GM18951 (cell line): ENCODE measurements around the gene TSPAN18.
"Not testable (repeated sequence)": the region's sequence is repeated elsewhere in the genome, so short reads cannot be mapped to it uniquely, and the experiment has no call there.

Experiments used
- POLR2A ChIP-seq: IDR thresholded peaks from 4 replicates; pipeline ENCODE4 v1.6.1; 2011; ENCODE audit warnings: mild to moderate bottlenecking; ENCODE audit not compliant: insufficient read length, insufficient read depth; ENCODE audit errors: extremely low read depth
- in situ Hi-C: fragments of 300-500 bp; cut with MboI; formaldehyde crosslinking; loops from one replicate; pipeline ENCODE4 v1.12.0; 2022; ENCODE audit warnings: low sequenced_read_pairs, mixed read lengths, inconsistent platforms; ENCODE audit not compliant: unreplicated experiment

TSPAN18 gene

DNA sequence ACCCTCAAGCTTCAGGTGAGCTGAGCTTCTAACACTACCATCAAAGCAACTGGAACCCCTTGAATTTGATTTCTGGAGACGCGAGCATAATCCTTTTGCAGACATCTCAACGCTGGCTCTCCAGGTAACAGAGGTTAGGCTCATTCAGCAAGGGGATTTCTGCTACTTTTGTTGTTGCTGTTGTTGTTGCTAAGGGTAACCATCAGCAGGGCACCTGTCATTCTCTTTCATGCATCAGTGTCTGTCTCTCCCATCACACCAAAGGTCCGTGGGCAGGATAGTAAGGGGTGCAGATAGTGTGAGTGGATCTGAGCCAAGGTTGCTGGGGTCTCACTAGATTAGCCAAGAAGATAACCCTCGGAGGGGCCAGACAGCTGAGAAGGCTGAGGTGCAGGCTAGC is 133.6 kb downstream of the TSPAN18 start:
- in situ Hi-C loops: no loop called here

DNA sequence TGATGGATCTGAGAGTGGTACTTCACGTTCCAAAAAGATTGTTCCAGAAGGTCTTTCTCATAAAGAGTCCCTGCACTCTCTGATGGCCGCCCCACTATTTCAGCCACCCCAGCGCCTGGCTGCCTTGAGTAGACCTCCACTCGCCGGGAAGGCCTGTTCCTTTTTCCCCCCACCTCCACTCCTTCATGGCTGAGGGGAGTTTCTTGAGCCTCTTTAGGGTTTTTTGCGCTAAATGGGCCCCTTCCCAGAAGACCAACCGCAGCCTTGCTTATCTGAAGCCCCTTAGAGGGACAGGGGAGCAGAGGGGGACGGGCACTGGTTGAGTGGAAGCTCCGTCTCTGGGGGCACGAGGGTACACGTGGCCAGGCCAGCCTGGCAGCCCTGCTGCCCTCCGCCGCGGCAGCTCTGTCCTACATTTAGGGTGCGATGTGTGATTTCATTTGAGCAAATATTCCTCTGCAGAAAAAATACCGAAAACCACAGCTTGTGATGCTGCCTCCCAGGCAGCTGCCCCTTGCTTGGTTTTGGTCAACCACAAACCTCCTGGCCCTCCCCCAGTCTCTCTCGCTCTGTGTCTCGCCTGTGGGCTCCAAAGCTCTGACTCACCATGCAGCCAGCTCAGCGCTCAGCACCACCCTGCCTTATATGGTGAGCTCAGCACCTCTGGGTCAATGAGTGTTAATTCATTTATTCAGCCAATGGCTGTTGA is 135.2 kb downstream of the TSPAN18 start:
- in situ Hi-C loops: no loop called here
- no peak for TF ChIP-seq POLR2A

More for the DNA sequence above, 133.6 kb downstream of the TSPAN18 start:
- TF ChIP-seq POLR2A: no peak

DNA sequence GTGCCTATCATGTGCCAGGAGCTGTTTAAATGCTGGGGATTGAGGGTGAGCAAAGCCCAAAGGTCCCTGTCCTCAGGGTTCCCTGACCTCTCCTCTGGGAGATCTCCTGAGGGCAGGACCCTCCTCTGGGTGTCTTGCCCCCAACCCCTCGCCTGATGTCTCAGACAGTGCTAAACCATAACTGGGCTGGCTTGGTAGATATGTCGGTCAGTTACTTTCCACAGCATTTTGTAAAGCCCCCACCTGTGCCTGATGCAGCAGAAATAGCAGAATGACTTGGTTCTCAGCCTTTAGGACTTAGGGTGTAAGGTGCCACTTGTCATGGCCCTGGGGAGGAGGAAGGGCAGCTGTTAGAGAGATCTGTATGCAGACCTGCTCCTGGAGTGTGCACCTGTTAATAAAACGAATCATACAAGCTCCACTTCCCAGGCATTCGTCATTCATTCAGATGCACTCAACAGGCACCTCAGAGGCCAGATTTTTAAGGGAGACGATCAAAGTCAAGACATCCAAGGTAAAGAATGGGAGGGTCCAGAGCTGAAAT is 135.9 kb downstream of the TSPAN18 start:
- in situ Hi-C loops: no loop called here
- no peak for TF ChIP-seq POLR2A

DNA sequence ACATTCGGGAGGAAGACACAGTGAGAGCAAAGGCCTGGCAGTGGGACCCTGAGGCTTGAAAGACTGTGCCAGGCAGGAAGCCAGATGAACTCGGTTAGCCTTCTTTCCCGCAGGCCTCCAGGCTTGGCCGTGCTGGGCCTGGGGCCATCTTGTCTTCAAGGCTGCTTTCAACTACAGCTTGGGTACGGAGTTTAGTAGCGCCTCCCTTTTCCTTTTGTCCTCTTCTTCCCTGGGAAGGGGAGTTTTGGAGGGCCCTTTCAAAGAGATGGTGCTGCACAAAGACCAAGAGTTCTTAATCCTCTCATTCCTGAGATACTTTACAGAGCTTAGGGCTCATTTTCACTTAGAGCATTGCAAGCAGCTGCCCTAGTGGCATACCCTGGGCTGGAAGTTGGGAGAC is 136.5 kb downstream of the TSPAN18 start:
- no peak for TF ChIP-seq POLR2A
- in situ Hi-C loops: no loop called here

DNA sequence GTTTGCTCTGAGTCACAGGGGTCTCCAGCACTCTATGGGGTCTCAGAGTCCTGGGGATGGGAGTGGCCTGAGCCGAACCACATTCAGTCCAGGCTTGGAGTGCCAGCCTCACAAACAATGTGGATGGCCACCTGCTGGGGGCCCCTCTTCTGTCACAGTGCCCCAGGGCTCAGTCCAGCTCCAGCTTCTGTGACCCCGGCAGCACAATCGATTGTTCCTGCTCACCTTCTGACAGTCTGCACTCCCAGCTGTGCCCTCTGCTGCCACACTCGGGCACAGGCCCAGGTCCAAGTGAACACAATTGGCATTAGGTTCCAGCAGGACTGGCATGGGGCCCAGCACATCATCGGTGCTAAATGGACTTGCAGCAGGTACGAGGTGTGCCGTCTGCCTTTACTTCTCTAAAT is 139.1 kb downstream of the TSPAN18 start:
- in situ Hi-C loops: no loop called here
- no peak for TF ChIP-seq POLR2A

DNA sequence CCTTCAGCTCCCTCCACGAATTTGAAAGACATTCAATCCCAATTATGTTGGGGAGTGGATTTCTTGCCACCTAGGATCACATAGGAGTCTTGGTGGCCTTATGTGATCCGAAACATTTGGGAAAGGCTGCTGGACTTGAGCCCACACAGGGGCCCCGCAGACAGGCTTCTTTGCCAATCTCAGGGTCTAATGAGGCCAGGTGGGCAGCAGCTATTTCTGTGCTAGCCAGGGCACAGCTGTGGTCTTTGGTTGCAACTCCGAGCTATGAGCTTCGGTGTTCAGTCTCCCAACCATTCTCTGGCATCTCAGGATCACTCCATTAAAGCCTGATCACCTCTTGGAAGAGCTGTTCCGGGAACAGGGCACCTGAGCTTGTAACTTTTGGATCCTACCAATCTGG is 139.5 kb downstream of the TSPAN18 start:
- in situ Hi-C loops: no loop called here
- no peak for TF ChIP-seq POLR2A

DNA sequence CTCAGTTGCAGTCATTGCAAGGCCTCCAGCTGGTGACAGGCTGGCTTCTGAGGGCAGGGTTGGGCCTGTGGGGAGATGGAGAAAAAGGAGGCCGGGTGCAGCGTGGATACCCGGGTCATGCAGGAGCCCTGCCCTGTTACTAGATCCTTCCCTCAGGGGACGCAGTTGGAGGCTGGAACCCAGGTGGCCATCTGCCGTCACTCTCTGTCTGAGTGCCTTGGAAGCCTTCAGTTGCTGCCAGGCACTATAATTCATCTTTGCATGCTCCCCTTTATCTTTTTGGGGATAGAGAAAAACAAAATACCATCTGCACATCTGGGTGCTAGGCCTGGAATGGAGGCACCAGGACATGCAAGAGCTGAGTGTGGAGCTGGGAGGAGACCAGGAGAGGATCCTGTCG is 141.3 kb downstream of the TSPAN18 start:
- in situ Hi-C loops: no loop called here
- TF ChIP-seq POLR2A: no peak

DNA sequence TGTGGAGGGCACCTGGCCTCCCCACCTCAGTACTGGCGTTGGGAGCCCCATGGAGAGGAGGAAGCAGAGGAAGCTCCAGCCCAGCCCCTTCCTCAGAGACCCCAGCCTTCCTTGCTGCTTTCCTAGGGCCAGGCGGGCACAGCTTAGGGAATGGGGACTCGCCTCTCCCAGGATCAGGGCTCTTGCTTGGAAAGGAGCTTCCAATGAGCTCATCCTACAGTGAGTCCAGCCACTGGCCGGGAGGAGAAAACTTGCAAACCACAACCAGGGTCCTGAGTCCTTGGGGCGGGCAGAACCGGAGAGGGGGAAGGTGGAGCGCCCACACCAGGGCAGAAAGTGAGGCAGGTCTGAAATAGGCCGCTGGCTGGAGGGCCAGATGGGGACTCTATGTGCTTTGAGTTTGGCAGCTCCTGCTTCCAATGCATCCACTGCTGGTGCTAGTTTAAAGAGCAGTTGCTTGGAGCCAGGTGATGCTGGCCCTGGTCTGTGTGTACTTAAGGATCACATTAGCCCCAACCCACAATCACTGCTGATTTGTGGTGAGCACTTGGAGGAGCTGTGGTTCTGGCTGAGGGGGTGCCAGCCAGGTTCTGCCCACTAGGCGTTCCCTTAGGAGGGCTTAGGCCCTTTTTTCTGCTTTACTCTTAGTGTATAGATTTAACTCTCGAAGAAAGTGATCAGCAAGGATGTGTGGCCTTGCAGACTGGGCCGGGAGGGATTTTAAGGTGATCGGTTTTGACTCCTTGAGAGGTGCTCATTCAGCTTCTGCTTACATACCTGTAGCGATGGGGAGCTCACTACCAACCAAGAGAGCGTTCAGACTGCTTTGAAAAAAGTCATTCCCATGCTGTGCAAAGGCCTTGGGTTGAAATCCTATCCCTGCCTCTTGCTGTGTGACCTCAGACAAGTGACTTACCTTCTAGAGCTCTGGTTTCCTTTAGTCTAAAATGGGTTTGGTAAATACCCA is 142.0 kb downstream of the TSPAN18 start:
- no peak for TF ChIP-seq POLR2A
- in situ Hi-C loops: no loop called here

DNA sequence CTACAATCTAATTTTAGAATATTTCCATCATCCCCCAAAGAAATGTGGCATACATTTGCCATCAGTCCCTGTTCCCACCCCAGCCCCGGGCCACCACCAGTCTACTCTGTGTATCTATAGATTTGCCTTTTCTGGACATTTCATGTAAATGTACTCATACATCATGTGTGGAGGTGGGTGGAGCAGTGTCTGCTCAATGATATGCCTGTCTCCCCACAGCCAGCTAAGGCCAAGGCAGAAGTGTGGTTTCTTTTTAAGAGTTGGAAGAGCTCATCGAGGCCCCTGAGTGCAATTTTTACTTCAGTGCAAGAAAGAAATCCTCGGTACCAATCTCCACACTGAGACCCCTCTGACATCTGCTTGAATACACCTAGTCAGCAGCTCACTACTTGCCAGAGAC is 143.4 kb downstream of the TSPAN18 start:
- in situ Hi-C loops: no loop called here
- TF ChIP-seq POLR2A: no peak

DNA sequence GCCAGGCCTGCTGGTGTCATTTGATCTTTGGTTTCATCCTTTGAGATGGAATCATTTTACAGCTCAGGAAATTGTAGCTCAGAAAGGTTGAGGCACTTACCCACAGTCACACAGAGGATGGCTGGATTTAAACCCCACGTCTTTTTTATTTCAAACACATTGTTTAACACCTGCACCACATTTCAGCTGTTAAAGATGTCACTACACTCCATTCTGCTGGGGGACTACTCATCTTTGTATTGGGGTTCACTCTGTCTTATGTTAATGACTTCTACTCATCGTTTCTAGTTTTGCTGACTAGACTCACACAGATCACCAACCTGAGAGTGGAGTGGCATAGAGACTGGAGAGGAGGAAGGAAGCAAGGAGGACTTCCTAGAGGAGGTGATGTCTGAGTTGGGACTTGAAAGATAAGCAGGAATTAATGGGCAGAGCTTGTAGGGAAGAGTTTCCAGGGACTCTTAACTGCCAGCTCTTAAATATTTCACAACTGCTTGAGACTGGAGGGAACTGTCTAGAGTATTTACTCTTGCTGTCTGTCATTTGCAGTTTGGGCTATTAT is 143.9 kb downstream of the TSPAN18 start:
- in situ Hi-C loops: no loop called here
- no peak for TF ChIP-seq POLR2A

DNA sequence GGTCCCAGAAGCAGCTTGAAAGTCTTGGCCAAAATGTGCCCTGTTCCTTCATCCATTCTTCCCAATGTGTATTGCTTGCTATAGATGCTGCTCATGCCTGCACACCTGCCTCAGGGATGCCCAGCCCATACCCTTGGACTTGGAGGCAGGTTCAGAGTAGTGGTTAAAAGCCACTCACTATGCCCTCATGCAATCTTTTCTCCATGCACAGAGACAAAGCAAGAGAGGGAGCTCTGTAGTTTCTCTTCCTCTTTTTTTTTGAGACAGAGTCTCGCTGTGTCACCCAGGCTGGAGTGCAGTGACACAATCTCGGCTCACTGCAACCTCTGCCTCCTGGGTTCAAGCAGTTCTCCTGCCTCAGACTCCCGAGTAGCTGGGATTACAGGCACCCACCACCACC is 144.9 kb downstream of the TSPAN18 start:
- in situ Hi-C loops: not testable (repeated sequence)

DNA sequence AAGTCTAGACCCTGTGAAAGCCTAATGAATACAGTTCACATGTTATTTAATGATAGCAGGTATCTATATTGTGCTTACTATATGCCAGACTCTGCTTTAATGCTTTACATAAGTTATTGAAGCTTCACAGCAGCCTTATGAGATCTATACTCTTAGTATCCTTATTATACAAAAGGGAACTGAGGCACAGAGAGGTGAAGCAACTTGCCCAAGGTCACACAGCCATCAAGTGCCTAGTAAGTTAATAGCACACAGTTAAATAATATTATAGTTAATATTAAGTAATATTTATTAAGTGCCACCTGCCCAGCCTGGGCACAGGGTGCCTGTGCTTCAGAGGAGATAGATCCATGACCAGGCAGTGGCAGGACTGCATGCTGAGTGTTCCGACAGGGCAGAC is 145.8 kb downstream of the TSPAN18 start:
- in situ Hi-C loops: no loop called here
- no peak for TF ChIP-seq POLR2A

DNA sequence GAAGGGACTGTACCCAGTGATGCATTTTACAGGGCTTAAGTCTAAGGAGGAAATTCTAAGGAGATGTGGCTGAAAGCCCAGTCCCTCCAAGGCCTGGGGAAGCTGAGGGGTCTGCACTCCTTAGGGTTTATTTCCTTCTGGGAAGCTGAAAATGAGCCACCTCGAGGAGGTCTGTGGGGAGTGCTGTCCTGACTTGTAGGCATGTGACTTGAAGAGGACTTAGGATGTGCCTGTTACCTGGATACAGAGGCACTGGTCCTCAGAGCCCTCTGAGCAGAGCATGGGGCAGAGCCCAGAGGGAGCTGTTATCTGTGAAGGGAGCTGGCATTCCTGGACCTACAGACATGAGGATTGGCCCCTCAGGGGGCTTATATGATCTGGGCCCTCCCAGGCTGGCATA is 146.8 kb downstream of the TSPAN18 start:
- in situ Hi-C loops: no loop called here
- TF ChIP-seq POLR2A: no peak
